Medulla oblongata (tissue), 1 donor: ENCODE data around the gene APP.
"Not testable (repeated sequence)": the region's sequence is repeated elsewhere in the genome, so short reads cannot be mapped to it uniquely, and the experiment has no call there.

Experiments
- DNase-seq: peaks from one replicate; pipeline ENCODE4 v3.0.0-alpha.2; 2015; ENCODE audit errors: extremely low spot score

Gene APP

DNA sequence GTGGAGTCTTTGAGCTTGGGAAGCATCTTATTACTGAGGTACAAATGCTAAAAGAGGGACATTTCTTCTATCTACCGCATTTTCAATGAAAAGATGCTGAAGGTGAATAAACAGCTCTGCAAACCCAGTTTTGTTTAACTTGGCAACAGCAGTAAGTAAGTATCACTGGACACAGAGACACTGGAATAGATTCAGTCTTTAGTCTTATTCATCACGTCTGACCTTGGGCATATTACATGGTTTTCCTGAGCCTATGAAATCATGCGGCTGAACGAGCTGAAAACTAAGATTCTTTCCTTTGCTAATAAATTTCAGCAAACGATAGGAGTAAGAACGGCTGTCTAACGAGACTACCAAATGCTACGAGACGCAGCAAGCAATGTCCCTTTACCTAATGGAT, 228.4 kb downstream of the APP start:
- no peak for DNase-seq

DNA sequence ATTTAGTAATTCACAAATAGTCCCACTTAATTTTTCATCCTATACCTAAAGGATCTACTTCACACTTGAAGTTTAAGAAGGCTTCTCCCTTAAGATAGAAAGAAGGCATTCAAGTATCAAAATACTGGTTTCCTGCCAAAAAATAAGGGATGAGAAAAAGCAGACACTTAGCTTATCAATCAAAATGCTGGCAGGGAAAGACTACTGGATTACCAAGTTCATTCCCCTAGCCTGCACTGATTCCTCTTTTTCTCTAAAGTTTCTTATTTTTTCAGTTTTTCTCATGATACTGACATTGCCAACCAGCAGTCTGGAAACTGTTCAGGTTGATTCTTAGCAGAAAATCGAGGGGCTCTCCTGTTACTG, 231.2 kb downstream of the APP start:
- no peak for DNase-seq

DNA sequence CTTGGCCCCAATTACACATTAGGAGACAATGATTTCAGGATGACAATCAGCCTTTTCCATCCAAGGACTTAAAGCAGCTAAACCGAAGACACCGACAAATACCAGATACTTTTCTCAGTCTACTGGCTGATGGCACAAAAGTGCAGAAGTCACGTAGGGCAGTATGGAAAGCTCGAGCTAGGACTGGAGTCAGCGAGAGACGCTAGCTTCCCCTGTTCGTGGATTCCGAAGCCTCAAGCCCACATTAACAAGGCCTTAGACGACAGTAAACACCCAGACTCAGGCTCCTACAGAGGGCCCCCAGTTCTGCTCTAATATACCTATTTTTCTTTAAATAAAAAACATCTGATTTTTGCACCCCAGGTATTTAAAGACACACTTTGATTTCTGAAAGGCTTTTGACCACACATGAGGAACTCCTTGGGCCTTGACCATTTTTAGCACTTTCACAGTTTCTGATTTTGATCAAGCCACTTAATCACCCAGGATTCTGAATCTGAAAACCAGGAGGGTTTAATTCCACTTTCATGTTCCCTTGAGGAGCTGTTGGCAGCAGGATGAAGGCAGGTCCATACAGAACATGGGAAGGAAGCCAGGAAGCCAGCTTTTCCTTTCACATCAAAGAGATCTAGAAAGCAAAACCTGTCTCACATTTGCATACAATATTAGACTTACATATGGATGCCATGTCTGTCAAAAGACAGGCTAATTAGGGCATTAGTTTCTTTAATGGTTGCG, 231.7 kb downstream of the APP start:
- no peak for DNase-seq

DNA sequence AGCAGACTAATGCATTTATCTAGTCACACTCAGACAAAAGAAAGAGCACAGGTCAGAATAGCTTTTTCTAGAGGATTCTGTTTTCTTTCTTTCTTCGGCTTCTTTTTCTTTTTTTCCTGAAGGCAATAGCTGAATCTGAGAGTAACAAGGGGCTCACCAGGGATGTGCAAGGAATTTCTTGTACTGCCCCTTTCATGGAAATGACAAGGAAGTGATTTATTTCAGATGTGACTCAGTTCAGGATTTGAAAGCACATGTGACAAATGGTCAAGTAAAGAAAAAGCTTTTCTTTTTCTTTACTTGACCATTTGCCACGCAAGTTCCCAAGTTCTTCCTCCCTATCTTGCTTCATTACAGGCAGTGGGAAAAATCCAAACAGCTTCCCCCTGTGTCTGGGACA, 233.8 kb downstream of the APP start:
- no peak for DNase-seq

DNA sequence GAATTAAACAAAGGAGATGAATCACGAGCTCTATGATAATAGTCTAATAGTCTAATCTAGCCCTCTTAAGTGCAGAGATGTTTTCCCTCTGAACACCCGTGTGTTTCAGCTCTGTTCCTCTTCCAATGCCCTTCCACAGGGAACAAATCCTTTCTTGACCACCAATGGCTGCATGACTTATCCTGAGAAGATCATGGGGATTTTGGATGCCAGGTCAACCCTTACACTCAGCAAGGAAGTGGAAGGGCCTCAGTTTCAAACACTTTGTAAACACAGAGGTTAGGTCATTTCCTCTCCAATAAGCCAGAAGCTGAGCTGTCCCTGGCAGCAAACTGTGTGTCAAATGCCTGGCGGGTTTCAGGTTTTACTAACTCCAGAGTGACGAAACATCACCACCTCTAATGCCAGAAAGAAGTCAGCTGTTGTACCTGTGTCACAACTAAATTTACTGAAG, 235.8 kb downstream of the APP start:
- peak; percentile 71 for DNase-seq

DNA sequence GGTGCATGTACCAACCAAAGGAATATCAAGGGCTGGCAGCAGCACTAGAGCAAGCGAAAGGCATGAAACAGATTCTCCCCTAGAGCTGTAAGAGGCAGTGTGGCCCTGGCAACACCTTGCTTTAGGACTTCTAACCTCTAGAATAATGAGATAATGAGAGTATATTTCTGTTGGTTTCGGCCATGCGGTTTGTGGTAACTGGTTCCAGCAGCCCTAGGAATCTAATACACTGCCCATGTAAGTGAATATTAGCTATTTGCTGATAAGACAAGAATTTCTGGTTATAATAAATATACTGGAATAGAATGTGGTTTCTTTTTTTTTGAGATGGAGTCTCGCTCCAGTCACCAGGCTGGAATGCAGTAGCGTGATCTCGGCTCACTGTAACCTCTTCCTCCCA, 236.4 kb downstream of the APP start:
- DNase-seq: no peak

DNA sequence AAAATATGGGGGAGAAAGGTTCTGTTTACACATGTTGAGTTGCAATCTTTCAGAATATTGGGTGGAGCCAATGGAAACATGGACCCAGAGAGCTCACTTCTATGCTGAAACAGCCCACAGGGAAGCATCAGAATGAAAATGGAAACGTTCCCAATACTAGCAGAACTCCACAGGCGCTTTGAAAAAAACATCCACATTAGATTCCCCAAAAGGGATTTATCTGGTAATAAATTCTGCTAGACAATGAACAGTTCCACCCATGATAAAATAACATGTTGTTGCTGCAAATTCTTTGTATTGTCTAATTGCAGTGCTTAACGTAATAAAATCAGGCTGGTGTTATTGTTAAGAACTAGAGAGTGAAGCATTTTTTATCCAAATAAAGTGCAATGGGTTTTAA, 238.8 kb downstream of the APP start:
- no peak for DNase-seq

DNA sequence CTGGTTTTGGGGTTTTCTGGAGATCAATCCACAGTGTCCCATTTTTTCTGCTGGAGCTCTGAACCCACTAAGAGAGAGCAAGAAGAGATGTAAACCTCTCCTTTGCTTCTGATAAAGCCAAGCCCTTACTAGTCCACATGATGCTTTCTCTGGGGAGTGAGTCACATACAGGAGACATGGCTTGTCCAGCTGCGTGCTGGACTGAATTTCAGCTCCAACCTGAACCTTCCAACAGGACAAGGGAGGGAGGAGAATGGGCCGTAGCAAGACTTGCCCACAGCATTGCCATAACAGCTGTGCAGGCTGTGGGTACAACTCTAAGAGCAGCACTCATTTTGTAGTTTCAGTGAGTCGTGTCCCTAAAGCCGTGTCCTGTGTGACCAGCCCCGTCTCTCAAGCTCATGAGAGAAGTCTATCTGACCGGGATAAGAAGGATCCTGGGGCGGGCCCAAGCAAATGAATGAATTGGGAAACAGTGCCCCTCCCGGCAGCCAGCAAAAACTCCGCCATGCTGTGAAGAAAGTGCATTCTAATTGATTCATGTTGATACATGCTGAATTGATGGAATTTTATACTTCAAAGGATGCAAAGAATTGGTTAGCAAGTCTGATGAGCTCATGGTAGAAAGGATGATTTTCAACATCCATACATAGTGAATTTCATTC, 240.6 kb downstream of the APP start:
- DNase-seq: no peak

DNA sequence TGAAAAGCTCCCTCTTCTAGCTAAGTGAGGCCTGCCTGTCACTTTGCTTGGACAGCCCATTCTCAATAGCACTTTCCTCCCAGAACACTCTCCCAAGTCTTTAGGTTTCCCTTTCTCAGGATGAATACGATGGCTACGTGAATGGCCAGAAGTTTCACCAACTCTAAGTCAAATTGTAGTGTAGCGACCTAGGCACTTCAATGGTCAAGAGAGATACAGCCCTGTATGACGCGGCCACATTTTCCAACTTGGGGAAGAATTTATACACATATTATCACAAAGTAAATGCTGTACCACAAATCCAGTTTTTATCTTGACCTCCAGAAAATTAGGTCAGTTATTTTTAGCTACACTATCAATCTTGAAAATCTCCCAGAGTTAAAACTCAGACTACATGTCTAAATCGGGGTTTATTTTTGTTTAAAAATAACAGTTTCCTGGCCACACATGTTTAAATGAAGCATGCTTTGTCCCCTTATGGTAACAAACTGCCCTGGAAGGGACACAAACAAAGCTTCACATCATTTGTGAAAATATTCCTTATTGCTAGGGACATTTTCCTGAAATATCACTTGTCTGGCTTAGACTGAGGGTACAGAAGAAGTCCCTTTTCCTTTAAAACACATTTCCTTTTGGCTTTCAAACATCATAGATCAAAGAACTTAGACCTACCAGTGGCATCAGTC, 243.2 kb downstream of the APP start:
- no peak for DNase-seq

DNA sequence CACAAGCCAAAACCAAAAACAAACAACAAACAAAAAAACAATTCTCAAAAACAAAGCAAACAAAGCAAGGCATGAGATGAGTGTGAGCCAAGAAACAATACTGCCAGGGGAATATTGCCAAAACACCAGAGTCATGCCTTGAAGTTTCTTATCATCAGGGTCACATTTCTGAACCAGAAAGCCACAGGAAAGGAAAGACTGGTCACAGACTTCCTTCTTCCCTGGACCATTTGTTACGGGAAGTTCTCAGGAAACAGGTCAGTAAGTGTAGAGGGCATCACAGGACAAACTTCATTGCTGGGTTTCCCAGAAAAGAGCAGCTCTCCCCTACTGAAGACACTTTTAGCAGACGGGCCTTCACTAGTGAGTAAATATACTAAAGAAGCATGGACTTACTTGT, 244.6 kb downstream of the APP start:
- DNase-seq: peak; percentile 56

DNA sequence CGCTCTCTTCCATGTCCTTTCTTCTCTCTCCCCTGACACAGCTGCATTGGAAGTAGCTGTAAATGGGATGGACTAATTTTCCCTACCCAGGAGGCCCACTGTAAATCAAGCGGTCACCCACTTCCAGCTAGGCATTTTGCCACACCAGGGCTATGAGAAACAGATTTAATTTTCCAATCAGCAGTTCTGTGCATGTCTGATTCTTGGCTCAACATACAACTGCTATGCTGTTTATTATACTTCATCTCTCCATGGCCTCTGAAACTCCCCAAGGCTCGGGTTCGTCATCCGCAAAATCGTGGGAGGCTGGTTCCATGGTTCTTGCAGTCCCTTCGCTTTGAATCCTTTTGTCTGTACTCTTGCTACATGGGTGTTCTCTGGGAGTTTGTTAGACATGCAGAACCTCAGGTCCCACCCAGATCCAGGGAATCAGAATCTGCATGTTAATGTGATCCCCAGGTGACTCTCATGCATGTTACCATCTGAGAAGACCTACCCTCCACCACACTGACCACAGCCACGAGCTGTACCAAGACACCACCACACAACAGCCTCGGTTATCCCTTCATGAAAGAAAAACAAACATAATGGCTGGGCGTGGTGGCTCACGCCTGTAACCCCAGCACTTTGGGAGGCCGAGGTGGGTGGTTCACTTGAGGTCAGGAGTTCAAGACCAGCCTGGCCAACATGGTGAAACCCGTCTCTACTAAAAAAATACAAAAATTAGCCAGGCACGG, 245.3 kb downstream of the APP start:
- DNase-seq: peak; percentile 64

DNA sequence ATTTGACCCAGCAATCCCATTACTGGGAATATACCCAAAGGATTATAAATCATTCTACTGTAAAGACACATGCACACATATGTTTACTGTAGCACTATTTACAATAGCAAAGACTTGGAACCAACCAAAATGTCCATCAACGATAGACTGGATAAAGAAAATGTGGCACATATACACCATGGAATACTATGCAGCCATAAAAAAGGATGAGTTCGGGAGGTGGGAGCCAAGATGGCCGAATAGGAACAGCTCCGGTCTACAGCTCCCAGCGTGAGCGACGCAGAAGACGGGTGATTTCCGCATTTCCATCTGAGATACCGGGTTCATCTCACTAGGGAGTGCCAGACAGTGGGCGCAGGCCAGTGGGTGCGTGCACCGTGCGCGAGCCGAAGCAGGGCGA, 252.4 kb downstream of the APP start:
- DNase-seq: not testable (repeated sequence)

DNA sequence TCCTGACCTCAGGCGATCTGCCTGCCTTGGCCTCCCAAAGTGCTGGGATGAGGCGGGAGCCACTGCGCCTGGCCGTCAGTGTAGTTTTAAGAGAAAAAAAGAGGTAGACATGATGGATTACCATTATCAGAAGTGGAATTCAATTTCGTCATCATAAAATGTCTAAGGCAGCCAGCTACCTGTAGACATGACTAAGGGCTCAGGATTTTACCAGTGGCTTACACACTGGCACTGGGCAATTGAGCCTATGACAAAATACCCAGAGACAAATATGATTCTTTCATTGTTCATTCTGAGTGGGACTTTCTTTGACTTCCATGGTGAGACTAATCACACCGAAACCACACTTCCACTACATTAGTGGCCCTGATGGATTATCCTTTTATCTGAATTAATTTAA, 254.3 kb downstream of the APP start:
- no peak for DNase-seq

DNA sequence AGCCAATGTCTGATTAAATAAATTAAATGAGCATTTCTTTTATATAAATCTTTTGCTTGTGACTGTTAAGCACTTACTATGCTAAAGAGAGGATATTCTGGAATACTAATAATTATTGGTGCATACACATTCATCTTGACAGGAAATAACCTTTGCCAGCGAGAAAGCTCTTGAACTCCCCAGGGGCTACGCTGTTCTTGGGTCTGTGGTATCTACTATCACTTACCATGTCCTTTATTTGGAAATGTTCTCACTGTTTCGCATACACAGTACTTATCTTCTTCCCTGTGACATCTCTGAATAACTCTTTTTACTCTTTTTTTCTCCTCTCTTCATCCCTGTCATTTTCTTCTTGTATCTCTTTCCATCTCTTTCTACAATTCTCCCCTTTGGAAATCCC, 257.1 kb downstream of the APP start:
- DNase-seq: no peak

DNA sequence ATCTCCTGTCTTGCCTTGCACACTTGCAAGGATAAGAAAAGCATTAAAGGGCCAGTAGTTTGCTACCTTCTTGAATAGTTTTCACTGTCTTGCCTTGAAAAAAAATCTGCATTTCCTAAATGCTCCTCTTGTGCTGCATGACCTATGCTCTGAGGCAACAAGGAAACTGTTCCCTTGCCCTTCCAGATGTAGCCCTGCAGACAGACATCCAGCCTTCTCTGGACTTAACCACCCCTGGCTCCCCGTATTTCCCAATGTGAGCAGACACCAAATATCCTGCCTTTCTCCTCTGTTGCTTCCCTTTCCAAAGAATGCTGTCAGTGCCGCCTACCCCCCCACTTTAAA, 258.2 kb downstream of the APP start:
- DNase-seq: peak; percentile 54

DNA sequence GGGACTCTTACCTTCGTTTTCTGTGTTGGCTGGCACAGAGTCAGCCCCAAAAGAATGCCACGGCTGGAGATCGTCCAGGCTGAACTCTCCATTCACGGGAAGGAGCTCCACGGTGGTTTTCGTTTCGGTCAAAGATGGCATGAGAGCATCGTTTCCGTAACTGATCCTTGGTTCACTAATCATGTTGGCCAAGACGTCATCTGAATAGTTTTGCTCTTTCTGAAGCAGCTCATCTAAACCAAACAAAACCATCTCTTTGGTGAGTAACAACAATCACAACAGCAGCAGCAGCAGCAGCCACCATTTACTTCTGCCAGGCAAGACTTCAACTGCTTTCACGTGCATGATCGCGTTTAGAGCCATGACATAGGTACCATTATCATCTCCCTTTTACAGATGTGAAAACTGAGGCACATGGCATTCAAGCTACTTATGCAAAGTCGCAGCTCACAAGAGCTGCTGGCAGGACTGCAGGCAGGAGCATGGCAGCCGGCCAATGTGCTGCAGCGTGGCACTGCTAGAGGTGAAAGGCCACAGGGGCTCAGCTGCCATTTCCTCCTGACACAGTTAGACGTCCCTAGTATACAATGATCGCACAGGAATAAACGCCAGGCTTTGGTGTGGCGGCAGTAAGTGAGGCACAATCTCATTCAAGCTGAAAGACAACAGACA, 258.7 kb downstream of the APP start:
- no peak for DNase-seq

DNA sequence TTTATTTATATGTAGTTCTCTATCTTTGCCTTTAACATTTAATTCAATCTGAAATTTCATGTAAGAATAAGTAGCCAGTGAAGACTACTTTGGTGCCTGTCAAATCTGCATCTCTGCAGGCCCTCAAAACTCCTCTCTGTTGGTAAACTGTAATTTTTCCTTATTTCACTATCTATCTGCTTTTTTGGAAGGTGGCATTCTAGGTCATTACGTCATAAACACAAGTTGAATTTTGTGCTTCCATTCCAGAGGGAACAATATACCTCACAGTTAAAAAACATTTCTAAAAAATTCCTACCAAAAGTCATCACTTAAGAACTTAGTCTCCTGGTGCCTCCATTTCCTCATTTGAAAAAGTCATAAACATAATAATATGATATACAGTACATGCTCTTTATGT, 259.8 kb downstream of the APP start:
- no peak for DNase-seq

DNA sequence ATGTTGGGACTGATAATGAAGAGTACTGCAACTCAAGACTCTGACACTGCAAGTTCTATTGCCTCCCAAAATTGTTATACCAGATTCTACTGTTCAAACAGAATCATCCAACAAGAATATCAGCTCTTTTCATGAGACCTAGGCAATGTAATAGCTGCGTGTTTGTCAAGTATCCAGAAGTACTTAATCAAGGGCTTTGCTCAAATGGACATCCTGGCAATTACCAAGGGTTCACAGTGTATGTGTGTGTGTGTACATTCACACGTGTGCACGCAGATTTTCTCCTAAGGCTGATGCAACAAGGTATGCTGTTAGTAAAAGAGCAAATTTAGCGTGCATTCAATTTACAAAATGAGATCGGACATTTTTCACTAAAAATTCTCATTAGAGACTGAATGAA, 261.2 kb downstream of the APP start:
- no peak for DNase-seq

DNA sequence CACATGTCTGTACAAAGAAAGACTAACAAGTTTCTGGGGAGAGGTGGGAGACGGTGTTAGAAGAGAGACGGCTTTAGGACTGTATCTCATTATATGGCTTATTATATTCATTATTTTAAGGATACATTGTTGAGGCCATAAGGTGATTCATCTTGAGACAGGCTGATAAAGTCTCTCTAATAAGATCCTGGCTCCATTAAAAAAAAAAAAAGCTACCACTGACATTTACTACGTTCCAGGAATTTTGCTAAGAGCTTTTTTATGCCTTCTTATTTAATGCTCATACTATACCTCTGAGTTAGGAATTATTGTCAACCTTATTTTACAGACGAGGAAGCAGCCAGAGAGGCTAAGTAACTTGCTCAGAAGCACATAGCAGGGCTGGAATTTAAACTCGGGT, 262.1 kb downstream of the APP start:
- DNase-seq: no peak

DNA sequence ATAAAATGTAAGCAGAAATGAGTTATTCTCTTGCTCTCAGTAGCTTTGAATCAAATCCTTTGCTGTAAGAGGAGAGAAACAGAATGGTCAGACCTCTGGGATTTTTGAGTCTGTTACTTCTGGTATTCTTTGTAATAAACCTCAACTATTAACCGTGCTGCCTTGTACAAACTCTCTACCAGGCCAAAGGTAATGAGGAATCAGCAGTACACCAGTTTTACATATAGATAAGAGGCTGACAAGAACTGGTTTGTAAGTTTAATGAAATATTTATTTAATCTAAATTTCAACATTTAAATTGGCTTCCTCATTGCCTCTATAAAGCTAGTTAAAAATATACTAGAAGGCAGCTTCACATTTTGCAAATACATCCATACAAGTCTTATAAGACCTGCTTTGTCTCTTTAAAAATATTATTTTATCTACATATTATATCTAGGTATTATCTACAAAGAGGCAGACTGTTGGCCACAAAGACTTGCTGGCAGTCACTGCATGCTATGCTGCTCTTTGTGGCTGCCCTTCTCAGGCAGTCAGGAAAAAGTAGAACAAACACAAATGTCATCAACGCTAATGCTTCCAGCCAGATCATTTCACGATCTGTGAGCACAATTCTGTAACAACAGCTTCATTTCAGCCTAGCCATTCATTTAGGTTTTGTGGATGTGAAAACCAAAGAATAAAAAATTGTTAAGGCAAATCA, 262.8 kb downstream of the APP start:
- DNase-seq: peak; percentile 77

DNA sequence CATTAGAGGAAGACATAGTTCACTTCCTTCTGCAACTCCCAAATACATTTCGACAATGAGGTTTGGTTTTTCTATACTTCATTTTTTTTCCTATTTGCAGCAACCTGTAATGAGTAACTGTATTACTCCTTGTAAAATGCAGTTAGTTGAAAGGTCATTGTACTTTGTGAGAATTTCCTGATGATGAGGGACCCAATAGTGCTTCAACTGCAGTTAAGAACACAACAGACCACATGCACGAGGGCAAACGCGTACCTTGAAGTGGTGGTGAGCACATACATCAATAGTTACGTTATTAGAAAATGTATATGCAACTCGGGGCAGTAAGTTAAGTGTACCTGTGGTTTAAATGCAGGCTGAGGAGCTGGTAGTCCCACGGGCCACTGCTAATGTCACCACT, 264.0 kb downstream of the APP start:
- DNase-seq: no peak
